H9 (cell line): ENCODE data around the gene MADCAM1. TPM values are rescaled to one million over a fixed set of nuclear protein-coding genes. Genes with fewer than 3 reads are reported as not detected.

Source experiments
- DNase-seq: peaks from one replicate; pipeline ENCODE4 v3.0.0-alpha.2; 2017
- H2AFZ ChIP-seq: one replicate; pipeline ENCODE4 v1.6.1; 2013; ENCODE audit warnings: mild to moderate bottlenecking, low read length, control low read depth, moderate library complexity
- H2AK5ac ChIP-seq: 2 replicates; pipeline ENCODE4 v1.6.1; 2013; ENCODE audit warnings: low read length, control low read depth, mixed read lengths; ENCODE audit not compliant: insufficient read length
- H2BK120ac ChIP-seq: one replicate; pipeline ENCODE4 v1.6.1; 2013; ENCODE audit warnings: low read depth, mild to moderate bottlenecking, low read length, control low read depth, inconsistent platforms; ENCODE audit not compliant: poor library complexity, severe bottlenecking
- H2BK12ac ChIP-seq: 2 replicates; pipeline ENCODE4 v1.6.1; 2013; ENCODE audit warnings: low read length, control low read depth, mixed read lengths, low read depth; ENCODE audit not compliant: insufficient read length
- H2BK15ac ChIP-seq: 2 replicates; pipeline ENCODE4 v1.6.1; 2013; ENCODE audit warnings: low read depth, low read length, control low read depth
- H2BK20ac ChIP-seq: one replicate; pipeline ENCODE4 v1.6.1; 2013; ENCODE audit warnings: low read depth, mild to moderate bottlenecking, low read length, control low read depth, inconsistent platforms; ENCODE audit not compliant: poor library complexity, severe bottlenecking
- H2BK5ac ChIP-seq: 2 replicates; pipeline ENCODE4 v1.6.1; 2013; ENCODE audit warnings: low read length, control low read depth, mixed read lengths; ENCODE audit not compliant: insufficient read length
- H3K14ac ChIP-seq: 2 replicates; pipeline ENCODE4 v1.6.1; 2013; ENCODE audit warnings: low read length, control low read depth; ENCODE audit not compliant: insufficient read depth
- H3K18ac ChIP-seq: 2 replicates; pipeline ENCODE4 v1.6.1; 2013; ENCODE audit warnings: low read depth, mild to moderate bottlenecking, mixed read lengths, low read length, control low read depth; ENCODE audit not compliant: insufficient read length
- H3K23ac ChIP-seq: 2 replicates; pipeline ENCODE4 v1.6.1; 2013; ENCODE audit warnings: low read length, control low read depth, mixed read lengths, low read depth; ENCODE audit not compliant: insufficient read length
- H3K23me2 ChIP-seq: 2 replicates; pipeline ENCODE4 v1.6.1; 2013; ENCODE audit warnings: low read depth, mild to moderate bottlenecking, mixed read lengths, low read length, control low read depth; ENCODE audit not compliant: insufficient read length, poor library complexity, severe bottlenecking
- H3K27ac ChIP-seq: 2 replicates; pipeline ENCODE4 v1.5.1; 2013; ENCODE audit warnings: low read length, control low read depth, mixed read lengths, low read depth; ENCODE audit not compliant: insufficient read length
- H3K27me3 ChIP-seq: 2 replicates; pipeline ENCODE4 v1.6.1; 2013; ENCODE audit warnings: low read length, control low read depth, inconsistent platforms; ENCODE audit not compliant: insufficient read depth
- H3K4ac ChIP-seq: 2 replicates; pipeline ENCODE4 v1.6.1; 2013; ENCODE audit warnings: low read depth, mild to moderate bottlenecking, control low read depth, inconsistent platforms, low read length, moderate library complexity
- H3K4me1 ChIP-seq: 2 replicates; pipeline ENCODE4 v1.6.1; 2013; ENCODE audit warnings: low read length, control low read depth, inconsistent platforms; ENCODE audit not compliant: insufficient read depth
- H3K4me2 ChIP-seq: 2 replicates; pipeline ENCODE4 v1.6.1; 2013; ENCODE audit warnings: low read length, control low read depth, mixed read lengths; ENCODE audit not compliant: insufficient read length, insufficient read depth
- H3K56ac ChIP-seq: 2 replicates; pipeline ENCODE4 v1.6.1; 2013; ENCODE audit warnings: low read depth, mild to moderate bottlenecking, mixed read lengths, low read length, control low read depth; ENCODE audit not compliant: insufficient read length
- H3K79me1 ChIP-seq: 2 replicates; pipeline ENCODE4 v1.6.1; 2013; ENCODE audit warnings: low read depth, mild to moderate bottlenecking, moderate library complexity, low read length, control low read depth, inconsistent platforms; ENCODE audit not compliant: insufficient read depth, poor library complexity, severe bottlenecking
- H3K79me2 ChIP-seq: 2 replicates; pipeline ENCODE4 v1.6.1; 2013; ENCODE audit warnings: low read length, control low read depth, inconsistent platforms; ENCODE audit not compliant: insufficient read depth
- H3K9ac ChIP-seq: 2 replicates; pipeline ENCODE4 v1.6.1; 2013; ENCODE audit warnings: low read length, control low read depth, mixed read lengths; ENCODE audit not compliant: insufficient read length; ENCODE audit errors: extremely low read depth
- H3K9me3 ChIP-seq: one replicate; pipeline ENCODE4 v1.6.1; 2013; ENCODE audit warnings: low read depth, low read length, inconsistent platforms; ENCODE audit not compliant: control insufficient read depth
- H3T11ph ChIP-seq: one replicate; pipeline ENCODE4 v1.6.1; 2013; ENCODE audit warnings: mild to moderate bottlenecking, low read length, control low read depth, inconsistent platforms
- H4K20me1 ChIP-seq: one replicate; pipeline ENCODE4 v1.6.1; 2013; ENCODE audit not compliant: control insufficient read depth, insufficient read length, insufficient read depth
- H4K5ac ChIP-seq: 2 replicates; pipeline ENCODE4 v1.6.1; 2013; ENCODE audit warnings: low read depth, mild to moderate bottlenecking, mixed read lengths, low read length, control low read depth; ENCODE audit not compliant: insufficient read length
- H4K8ac ChIP-seq: replicated peaks from 2 replicates; pipeline ENCODE4 v1.6.1; 2013; ENCODE audit warnings: low read length, control low read depth, mixed read lengths, low read depth; ENCODE audit not compliant: insufficient read length
- H4K91ac ChIP-seq: 2 replicates; pipeline ENCODE4 v1.6.1; 2013; ENCODE audit warnings: low read depth, mild to moderate bottlenecking, moderate library complexity, mixed read lengths, low read length, control low read depth; ENCODE audit not compliant: insufficient read length
- H3K27ac Mint-ChIP-seq, 3 experiments: 2 replicates in 2 of 3; 3 replicates in 1 of 3; pipeline ENCODE4 v1.8.0; 2020 to 2021; ENCODE audit warnings: mixed read lengths in 3 of 3, mild to moderate bottlenecking in 1 of 3, moderate library complexity in 1 of 3
- H3K27me3 Mint-ChIP-seq: 2 replicates; pipeline ENCODE4 v1.8.0; 2021; ENCODE audit warnings: low read depth, mild to moderate bottlenecking, moderate library complexity, mixed read lengths
- H3K36me3 Mint-ChIP-seq, 3 experiments: 2 replicates in 2 of 3; 3 replicates in 1 of 3; pipeline ENCODE4 v1.8.0; 2020 to 2021; ENCODE audit warnings: low read depth in 3 of 3, mixed read lengths in 3 of 3; ENCODE audit not compliant: insufficient read depth in 1 of 3
- H3K4me1 Mint-ChIP-seq, 2 experiments: 2 replicates each; pipeline ENCODE4 v1.8.0; 2020; ENCODE audit warnings: mixed read lengths in 2 of 2
- H3K4me3 Mint-ChIP-seq, 2 experiments: 2 replicates in 1 of 2; 3 replicates in 1 of 2; pipeline ENCODE4 v1.8.0; 2020 to 2021; ENCODE audit warnings: mild to moderate bottlenecking in 2 of 2, mixed read lengths in 2 of 2, moderate library complexity in 1 of 2
- H3K9me3 Mint-ChIP-seq, 2 experiments: 2 replicates in 1 of 2; 3 replicates in 1 of 2; pipeline ENCODE4 v1.8.0; 2020; ENCODE audit warnings: mild to moderate bottlenecking in 2 of 2, mixed read lengths in 2 of 2, moderate library complexity in 1 of 2
- WGBS: extraction: QIAGEN DNeasy Blood & Tissue Kit; methylation state at CpG from one replicate; pipeline ENCODE4 v1.1.7; 2013; ENCODE audit warnings: missing lambda C conversion rate, low lambda C conversion rate, mixed read lengths; ENCODE audit not compliant: insufficient read length; ENCODE audit errors: extremely low coverage; 5-methylcytosine and 5-hydroxymethylcytosine counted together
- total RNA-seq: library from RNA; stranded (reverse); gene quantifications from 2 replicates; pipeline ENCODE4 v1.2.1, GENCODE V29; 2021
- TF ChIP-seq, protein P1 (sequence below): fragments of 200-600 bp; sonication (generic); conservative IDR thresholded peaks from 3 replicates; pipeline ENCODE4 v1.8.0; 2021; ENCODE audit warnings: antibody characterized with exemption, mild to moderate bottlenecking

MADCAM1 gene
- total RNA-seq, 1 experiment from 2014 or later: 1.2 TPM

DNA sequence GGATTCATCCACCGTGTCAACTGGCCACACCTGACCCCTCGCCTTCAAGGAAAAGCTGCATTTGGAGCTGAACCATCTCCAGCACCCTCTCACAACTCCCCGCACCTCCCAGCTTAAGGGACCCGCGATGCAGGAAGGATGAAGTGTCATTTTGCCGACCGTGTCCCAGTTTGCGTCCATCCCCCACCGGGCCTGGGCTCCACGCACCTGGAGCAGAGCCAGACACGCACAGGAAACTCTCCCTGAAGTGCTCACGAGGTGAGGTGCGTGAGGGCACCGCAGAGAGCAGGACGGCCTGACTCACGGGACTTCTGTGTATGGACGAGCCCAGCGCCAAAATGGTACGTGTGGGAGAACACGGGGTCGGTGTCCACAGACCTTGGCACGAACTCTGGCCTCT lies 42.7 kb upstream of the MADCAM1 start:
- no peak overlapping the region for H3K27ac ChIP-seq
- H3K27me3 Mint-ChIP-seq: peaks cover 15% of the 10 kb centered on the region
- H4K8ac ChIP-seq: no peak overlapping the region
- H3K23ac ChIP-seq: no peak overlapping the region
- H4K91ac ChIP-seq: no peak overlapping the region
- TF ChIP-seq, protein P1, sequence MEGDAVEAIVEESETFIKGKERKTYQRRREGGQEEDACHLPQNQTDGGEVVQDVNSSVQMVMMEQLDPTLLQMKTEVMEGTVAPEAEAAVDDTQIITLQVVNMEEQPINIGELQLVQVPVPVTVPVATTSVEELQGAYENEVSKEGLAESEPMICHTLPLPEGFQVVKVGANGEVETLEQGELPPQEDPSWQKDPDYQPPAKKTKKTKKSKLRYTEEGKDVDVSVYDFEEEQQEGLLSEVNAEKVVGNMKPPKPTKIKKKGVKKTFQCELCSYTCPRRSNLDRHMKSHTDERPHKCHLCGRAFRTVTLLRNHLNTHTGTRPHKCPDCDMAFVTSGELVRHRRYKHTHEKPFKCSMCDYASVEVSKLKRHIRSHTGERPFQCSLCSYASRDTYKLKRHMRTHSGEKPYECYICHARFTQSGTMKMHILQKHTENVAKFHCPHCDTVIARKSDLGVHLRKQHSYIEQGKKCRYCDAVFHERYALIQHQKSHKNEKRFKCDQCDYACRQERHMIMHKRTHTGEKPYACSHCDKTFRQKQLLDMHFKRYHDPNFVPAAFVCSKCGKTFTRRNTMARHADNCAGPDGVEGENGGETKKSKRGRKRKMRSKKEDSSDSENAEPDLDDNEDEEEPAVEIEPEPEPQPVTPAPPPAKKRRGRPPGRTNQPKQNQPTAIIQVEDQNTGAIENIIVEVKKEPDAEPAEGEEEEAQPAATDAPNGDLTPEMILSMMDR: no peak
- no peak overlapping the region for H2BK5ac ChIP-seq
- H3K9me3 ChIP-seq: no peaks in the 10 kb centered on the region
- H3K27ac Mint-ChIP-seq: no peak overlapping the region
- H3K4me3 Mint-ChIP-seq: no peak overlapping the region
- WGBS: no CpG with 5 or more reads among the region's 22 CpGs
- no peak overlapping the region for H4K5ac ChIP-seq
- no peaks in the 10 kb centered on the region for H3K4me1 ChIP-seq
- H3K14ac ChIP-seq: no peak overlapping the region
- H3K4ac ChIP-seq: no peak overlapping the region
- H3T11ph ChIP-seq: no peak overlapping the region
- no peak overlapping the region for H2BK15ac ChIP-seq
- H3K4me1 Mint-ChIP-seq: peaks cover 0 to under 1% of the 10 kb centered on the region in 2 experiments; a peak in 1 of 4 replicates
- peaks cover 19 to 26% of the 10 kb centered on the region in 2 experiments for H3K9me3 Mint-ChIP-seq
- H3K79me1 ChIP-seq: no peaks in the 10 kb centered on the region
- H2BK20ac ChIP-seq: no peak overlapping the region
- H3K23me2 ChIP-seq: no peaks in the 10 kb centered on the region
- no peak overlapping the region for H3K9ac ChIP-seq
- no peaks in the 10 kb centered on the region for H3K79me2 ChIP-seq
- H2AK5ac ChIP-seq: no peak overlapping the region
- no peaks in the 10 kb centered on the region for H3K27me3 ChIP-seq
- no peak overlapping the region for H3K4me2 ChIP-seq
- no peak overlapping the region for H3K18ac ChIP-seq
- no peak overlapping the region for H2BK12ac ChIP-seq
- no peaks in the 10 kb centered on the region for H4K20me1 ChIP-seq
- peaks cover 4 to 17% (median 14%) of the 10 kb centered on the region in 3 experiments; a peak in 6 of 7 replicates for H3K36me3 Mint-ChIP-seq
- DNase-seq: no peak
- no peak overlapping the region for H2AFZ ChIP-seq
- no peak overlapping the region for H3K56ac ChIP-seq
- H2BK120ac ChIP-seq: no peak overlapping the region
